BE2C (cell line): ENCODE data around the gene SPTLC1. TPM values are rescaled to one million over a fixed set of nuclear protein-coding genes. Genes with fewer than 3 reads are reported as not detected.

Experiments
- DNase-seq: peaks from one replicate; pipeline ENCODE4 v3.0.0-alpha.2; 2020
- H3K27me3 ChIP-seq: fragments of 250-450 bp; sonication (Bioruptor Pico); 2 replicates; pipeline ENCODE4 v1.5.1; 2020; ENCODE audit warnings: mild to moderate bottlenecking
- H3K36me3 ChIP-seq: fragments of 250-450 bp; sonication (Bioruptor Pico); 2 replicates; pipeline ENCODE4 v1.5.1; 2020; ENCODE audit warnings: mild to moderate bottlenecking
- H3K4me1 ChIP-seq: fragments of 250-450 bp; sonication (Bioruptor Pico); 2 replicates; pipeline ENCODE4 v1.5.1; 2020
- H3K4me3 ChIP-seq: 2 replicates; pipeline ENCODE4 v1.5.1; 2011; ENCODE audit warnings: low read depth, low read length
- H3K9me3 ChIP-seq: fragments of 250-450 bp; sonication (Bioruptor Pico); 2 replicates; pipeline ENCODE4 v1.5.1; 2020
- polyA plus RNA-seq: library from polyadenylated mRNA; unstranded; fragments of >200 nt; gene quantifications from one replicate; pipeline ENCODE4 v1.2.1, GENCODE V29; 2012; ENCODE audit warnings: low read depth, missing spikeins; ENCODE audit not compliant: insufficient read length, insufficient read depth
- TF ChIP-seq, protein P1 (sequence below): IDR thresholded peaks from 2 replicates; pipeline ENCODE4 v1.5.1; 2012; ENCODE audit warnings: mild to moderate bottlenecking, low read depth, low read length

Gene SPTLC1, protein sequence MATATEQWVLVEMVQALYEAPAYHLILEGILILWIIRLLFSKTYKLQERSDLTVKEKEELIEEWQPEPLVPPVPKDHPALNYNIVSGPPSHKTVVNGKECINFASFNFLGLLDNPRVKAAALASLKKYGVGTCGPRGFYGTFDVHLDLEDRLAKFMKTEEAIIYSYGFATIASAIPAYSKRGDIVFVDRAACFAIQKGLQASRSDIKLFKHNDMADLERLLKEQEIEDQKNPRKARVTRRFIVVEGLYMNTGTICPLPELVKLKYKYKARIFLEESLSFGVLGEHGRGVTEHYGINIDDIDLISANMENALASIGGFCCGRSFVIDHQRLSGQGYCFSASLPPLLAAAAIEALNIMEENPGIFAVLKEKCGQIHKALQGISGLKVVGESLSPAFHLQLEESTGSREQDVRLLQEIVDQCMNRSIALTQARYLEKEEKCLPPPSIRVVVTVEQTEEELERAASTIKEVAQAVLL
- polyA plus RNA-seq: 67.6 TPM

DNA sequence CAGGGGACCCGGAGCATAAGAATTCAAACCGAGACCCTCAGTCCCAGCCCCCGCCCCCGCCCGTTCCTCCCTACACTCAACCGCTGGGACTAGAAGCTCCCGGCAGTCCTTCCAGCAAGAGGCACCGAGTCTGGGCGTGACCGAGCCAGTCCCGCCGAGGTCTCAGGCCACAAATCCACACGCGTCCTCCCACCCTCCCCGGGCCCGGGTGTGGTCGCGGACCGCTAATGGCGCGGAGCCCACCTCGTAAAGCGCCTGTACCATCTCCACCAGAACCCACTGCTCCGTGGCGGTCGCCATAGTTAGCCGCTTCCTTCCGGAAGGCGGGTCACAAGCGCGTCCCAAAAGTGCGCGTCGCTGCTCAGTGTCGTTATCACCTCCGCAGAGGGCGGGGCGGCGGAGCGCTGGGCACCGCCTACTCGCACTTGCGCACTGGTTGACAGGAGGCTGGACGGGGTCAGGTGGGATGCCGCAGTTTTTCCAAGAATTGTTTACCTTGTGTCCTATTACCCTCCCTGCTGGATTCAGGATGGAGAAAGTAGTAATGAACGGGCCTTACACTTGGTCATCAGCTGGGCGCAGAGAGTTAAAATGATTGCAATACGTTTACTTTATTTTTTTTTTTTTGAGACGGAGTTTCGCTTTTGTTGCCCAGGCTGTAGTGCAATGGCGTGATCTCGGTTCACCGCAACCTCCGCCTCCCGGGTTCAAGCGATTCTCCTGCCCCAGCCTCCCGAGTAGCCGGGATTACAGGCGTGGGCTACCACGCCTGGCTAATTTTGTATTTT, at the start of gene SPTLC1:
Gene SPTLC1 (minus strand): TSS at position 343 of the 788 bp plus-strand sequence. CDS start 43 bp downstream, at position 300.
- H3K4me1 ChIP-seq: 0 out of 2 replicates have a peak, but pooled peaks cover 2% of the 10 kb centered on the region
- TF ChIP-seq, protein P1, sequence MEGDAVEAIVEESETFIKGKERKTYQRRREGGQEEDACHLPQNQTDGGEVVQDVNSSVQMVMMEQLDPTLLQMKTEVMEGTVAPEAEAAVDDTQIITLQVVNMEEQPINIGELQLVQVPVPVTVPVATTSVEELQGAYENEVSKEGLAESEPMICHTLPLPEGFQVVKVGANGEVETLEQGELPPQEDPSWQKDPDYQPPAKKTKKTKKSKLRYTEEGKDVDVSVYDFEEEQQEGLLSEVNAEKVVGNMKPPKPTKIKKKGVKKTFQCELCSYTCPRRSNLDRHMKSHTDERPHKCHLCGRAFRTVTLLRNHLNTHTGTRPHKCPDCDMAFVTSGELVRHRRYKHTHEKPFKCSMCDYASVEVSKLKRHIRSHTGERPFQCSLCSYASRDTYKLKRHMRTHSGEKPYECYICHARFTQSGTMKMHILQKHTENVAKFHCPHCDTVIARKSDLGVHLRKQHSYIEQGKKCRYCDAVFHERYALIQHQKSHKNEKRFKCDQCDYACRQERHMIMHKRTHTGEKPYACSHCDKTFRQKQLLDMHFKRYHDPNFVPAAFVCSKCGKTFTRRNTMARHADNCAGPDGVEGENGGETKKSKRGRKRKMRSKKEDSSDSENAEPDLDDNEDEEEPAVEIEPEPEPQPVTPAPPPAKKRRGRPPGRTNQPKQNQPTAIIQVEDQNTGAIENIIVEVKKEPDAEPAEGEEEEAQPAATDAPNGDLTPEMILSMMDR: no peak
- H3K4me3 ChIP-seq: peak within 1 kb of the TSS; percentile 67

DNA sequence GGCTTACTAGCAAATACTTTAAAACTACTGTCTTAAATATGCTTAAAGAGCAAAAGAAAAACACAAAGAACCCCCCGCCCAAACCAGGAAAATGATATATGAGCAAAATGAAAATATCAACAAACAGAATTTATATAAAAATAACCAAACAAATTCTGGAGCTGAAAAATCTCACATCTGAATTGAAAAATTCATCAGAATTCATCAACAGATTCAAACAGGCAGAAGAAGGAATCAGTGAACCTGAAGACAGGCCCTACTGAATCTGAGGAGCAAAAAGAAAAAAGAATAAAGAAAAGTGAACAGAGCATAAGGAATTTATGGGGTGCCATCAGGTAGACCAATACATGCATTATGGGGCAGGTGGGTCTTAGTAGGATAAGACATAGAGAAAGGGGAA, 49.8 kb upstream of the SPTLC1 start:
- Histone ChIP-seq H3K4me3 (no peak overlapping the region), H3K4me1 (no peaks in the 10 kb centered on the region), H3K27me3 (no peaks in the 10 kb centered on the region), H3K36me3 (no peaks in the 10 kb centered on the region), H3K9me3 (no peaks in the 10 kb centered on the region; the same call in 1 of the 2 replicates)
- no peak for DNase-seq
- TF ChIP-seq, protein P1: no peak

More for the DNA sequence above, at the start of gene SPTLC1:
- Histone ChIP-seq H3K27me3 (no peaks in the 10 kb centered on the region; the same call in 1 of the 2 replicates), H3K9me3 (no peaks in the 10 kb centered on the region), H3K36me3 (peaks cover 13% of the 10 kb centered on the region)
- peak; percentile 96 for DNase-seq

DNA sequence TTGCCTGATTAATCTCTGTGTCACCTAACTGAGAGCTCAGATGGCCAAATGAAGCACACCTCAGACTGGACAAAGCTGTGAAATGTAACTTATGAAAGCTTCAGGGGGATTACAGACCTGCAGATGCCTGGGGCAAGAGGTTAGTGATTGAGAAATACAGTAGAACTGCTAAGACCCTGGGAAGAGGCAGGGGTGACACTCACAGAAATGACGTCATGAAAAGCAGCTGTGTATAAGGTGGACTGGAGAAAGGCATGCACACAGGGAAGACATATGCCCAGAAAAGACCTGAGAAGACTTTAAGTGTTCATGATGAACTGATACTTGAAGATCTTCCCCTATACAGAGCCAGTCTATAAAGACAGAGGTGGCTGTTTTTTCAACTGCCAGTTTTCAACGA, 49.3 kb upstream of the SPTLC1 start:
- Histone ChIP-seq H3K36me3 (no peaks in the 10 kb centered on the region), H3K4me1 (no peaks in the 10 kb centered on the region), H3K9me3 (no peaks in the 10 kb centered on the region; the same call in 1 of the 2 replicates), H3K27me3 (no peaks in the 10 kb centered on the region), H3K4me3 (no peak overlapping the region)
- TF ChIP-seq, protein P1: no peak
- DNase-seq: no peak

DNA sequence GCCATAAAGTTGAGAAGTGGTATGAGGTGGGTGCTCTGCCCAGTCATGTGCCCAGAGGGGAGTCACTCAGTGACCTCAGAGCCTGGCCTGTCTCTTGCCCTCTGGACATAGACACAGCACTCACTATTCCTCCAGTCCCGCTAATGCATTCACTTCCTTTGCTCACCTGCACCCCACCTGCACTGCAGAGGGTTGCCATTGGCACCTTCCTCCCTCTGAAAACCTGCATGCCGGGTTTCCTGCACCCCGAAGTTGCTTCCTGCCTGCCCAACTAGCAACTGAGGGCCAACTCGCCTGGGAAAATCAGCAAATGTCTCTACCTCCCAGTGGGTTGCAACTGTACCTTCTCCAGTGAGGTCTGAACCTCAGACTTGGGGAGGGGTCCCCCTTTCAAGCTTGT, 48.1 kb upstream of the SPTLC1 start:
- H3K4me3 ChIP-seq: no peak overlapping the region
- H3K27me3 ChIP-seq: no peaks in the 10 kb centered on the region
- no peaks in the 10 kb centered on the region for H3K36me3 ChIP-seq
- H3K9me3 ChIP-seq: no peaks in the 10 kb centered on the region; the same call in 1 of the 2 replicates
- TF ChIP-seq, protein P1: no peak
- DNase-seq: no peak
- no peaks in the 10 kb centered on the region for H3K4me1 ChIP-seq

DNA sequence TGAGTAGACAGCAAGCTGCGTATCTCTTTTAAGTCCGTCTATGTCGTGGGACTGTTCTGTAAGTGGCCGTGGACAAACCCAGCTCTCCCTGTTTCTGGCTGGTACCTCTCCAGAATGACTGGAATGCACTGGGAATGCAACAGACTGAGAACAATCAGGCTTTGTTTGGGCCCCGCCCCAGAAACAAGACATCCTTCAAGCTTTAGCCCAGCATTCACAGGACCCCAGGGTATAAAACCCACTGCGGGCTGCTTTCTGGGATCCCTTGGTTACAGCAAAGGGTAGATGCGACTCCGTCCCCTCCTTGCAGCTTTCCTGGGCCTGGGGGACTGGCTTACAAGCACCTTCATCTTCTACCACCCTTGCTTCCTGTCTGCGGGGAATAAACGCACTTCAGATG, 45.6 kb upstream of the SPTLC1 start:
- Histone ChIP-seq H3K27me3 (no peaks in the 10 kb centered on the region), H3K4me3 (no peak overlapping the region), H3K36me3 (no peaks in the 10 kb centered on the region), H3K4me1 (no peaks in the 10 kb centered on the region), H3K9me3 (no peaks in the 10 kb centered on the region; the same call in 1 of the 2 replicates)
- TF ChIP-seq, protein P1: no peak
- DNase-seq: no peak
